Hepatocyte (in vitro differentiated cells): ENCODE results near the gene MBD6.

ENCODE experiments used
- EZH2 ChIP-seq: fragments of 200-600 bp; sonication (generic); IDR thresholded peaks from 2 replicates; pipeline ENCODE4 v1.6.1; 2016; ENCODE audit warnings: antibody characterized with exemption, mild to moderate bottlenecking, borderline replicate concordance
- EZH2phosphoT487 ChIP-seq: fragments of 200-600 bp; sonication (generic); IDR thresholded peaks from one replicate; pipeline ENCODE4 v1.6.1; 2018; ENCODE audit warnings: antibody characterized with exemption, mild to moderate bottlenecking, low read depth, moderate library complexity; ENCODE audit not compliant: unreplicated experiment, severe bottlenecking
- TF ChIP-seq, protein P1 (sequence below): fragments of 200-600 bp; sonication (generic); IDR thresholded peaks from 2 replicates; pipeline ENCODE4 v1.5.1; 2016; ENCODE audit warnings: antibody characterized with exemption, mild to moderate bottlenecking; ENCODE audit not compliant: poor library complexity

DNA sequence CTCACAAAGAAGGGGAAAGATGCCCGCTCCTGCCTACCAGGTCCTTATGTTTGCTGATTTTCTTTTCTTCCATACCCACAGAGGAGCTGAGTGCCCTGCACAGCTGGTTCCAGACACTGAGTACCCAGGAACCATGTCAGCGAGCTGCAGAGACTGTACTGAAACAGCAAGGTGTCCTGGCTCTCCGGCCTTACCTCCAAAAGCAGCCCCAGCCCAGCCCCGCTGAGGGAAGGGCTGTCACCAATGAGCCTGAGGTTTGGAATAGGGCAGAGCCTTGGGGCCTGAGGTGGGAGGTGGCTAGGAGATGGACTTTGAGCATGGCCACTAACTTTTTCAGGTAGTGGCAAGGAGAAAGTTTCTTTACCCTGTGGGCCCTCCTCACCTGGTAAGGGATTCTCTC, 32.5 kb upstream of the MBD6 start:
- TF ChIP-seq, protein P1, sequence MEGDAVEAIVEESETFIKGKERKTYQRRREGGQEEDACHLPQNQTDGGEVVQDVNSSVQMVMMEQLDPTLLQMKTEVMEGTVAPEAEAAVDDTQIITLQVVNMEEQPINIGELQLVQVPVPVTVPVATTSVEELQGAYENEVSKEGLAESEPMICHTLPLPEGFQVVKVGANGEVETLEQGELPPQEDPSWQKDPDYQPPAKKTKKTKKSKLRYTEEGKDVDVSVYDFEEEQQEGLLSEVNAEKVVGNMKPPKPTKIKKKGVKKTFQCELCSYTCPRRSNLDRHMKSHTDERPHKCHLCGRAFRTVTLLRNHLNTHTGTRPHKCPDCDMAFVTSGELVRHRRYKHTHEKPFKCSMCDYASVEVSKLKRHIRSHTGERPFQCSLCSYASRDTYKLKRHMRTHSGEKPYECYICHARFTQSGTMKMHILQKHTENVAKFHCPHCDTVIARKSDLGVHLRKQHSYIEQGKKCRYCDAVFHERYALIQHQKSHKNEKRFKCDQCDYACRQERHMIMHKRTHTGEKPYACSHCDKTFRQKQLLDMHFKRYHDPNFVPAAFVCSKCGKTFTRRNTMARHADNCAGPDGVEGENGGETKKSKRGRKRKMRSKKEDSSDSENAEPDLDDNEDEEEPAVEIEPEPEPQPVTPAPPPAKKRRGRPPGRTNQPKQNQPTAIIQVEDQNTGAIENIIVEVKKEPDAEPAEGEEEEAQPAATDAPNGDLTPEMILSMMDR = no peak
- TF ChIP-seq EZH2 (no peak), EZH2phosphoT487 (no peak)
